Esophagus muscularis mucosa (tissue), 3 donors: Measurements from ENCODE around the gene LRFN2.

ENCODE experiments used
- CTCF ChIP-seq, 3 experiments: fragments of 200-600 bp in 2 of 3; fragments of 450-650 bp in 1 of 3; sonication (generic) in 2 of 3; IDR thresholded peaks; one replicate each; pipeline ENCODE4 v1.5.1; 2017 to 2019; ENCODE audit warnings: antibody characterized with exemption in 3 of 3, mild to moderate bottlenecking in 2 of 3, moderate library complexity in 1 of 3
- POLR2A ChIP-seq: fragments of 450-650 bp; IDR thresholded peaks from one replicate; pipeline ENCODE4 v1.6.1; 2017; ENCODE audit warnings: antibody characterized with exemption, moderate library complexity, mild to moderate bottlenecking, low read depth
- POLR2AphosphoS5 ChIP-seq, 2 donors: sonication (generic); formaldehyde crosslinking; IDR thresholded peaks; one replicate each; pipeline ENCODE4 v1.6.1; 2017; ENCODE audit warnings: antibody characterized with exemption in 2 of 2

GRCh38 chr6:40540790-40541189 lies 46.4 kb downstream of the LRFN2 start:
- TF ChIP-seq CTCF (IDR thresholded peaks at IDR 0.05): no peak
- no peak for TF ChIP-seq POLR2A
- TF ChIP-seq POLR2AphosphoS5 (IDR thresholded peaks at IDR 0.05): no peak
